Right lobe of liver (tissue), 4 donors: Measurements from ENCODE around the gene SNAI1.

Experiments
- CTCF ChIP-seq, 4 donors: fragments of 200-600 bp in 3 of 4; fragments of 450-650 bp in 1 of 4; IDR thresholded peaks; one replicate each; pipeline versions ENCODE4 v1.5.1 to v1.8.0; 2016 to 2022; ENCODE audit warnings: antibody characterized with exemption in 4 of 4, mild to moderate bottlenecking in 2 of 4
- POLR2A ChIP-seq: fragments of 450-650 bp; IDR thresholded peaks from one replicate; pipeline ENCODE4 v1.6.1; 2017; ENCODE audit warnings: antibody characterized with exemption, mild to moderate bottlenecking
- donor health status: DM: no; HTN: no; CAD: no.
- donor health status: DM: no; HTN: no; CAD: no.
- donor health status: DM: no; HTN: yes; CAD: no.

- TF ChIP-seq POLR2A (no peak), CTCF (IDR thresholded peaks at IDR 0.05) (no peak)
Observed at GRCh38 chr20:49935746-49936152, 47.0 kb upstream of the SNAI1 start.
